ENCODE measurements around the gene SCARF1. TPM values are rescaled to one million over a fixed set of nuclear protein-coding genes. Genes with fewer than 3 reads are reported as not detected.

The SCARF1 gene
- total and polyA plus RNA-seq, 7 donors = 2.0 to 8.9 (median 5.2) TPM

DNA sequence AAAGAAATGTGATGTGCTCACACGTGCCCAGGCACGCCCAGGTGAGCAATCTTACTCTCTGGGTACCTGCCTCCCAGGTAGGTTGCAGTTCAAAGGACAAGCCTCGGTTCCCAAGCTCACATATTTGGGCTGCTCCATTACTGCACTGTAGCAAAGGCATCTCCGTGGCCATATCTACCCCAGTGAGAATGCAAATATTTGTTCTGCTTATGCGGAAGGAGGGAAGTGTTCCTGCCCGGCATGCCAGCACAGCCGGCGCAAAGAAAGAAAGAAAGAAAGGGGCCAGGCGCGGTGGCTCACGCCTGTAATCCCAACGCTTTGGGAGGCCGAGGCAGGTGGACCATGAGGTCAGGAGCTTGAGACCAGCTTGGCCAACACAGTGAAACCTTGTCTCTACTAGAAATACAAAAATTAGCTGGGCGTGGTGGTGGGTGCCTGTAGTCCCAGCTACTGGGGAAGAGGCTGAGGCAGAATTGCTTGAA, 47.6 kb downstream of the SCARF1 start:
- Histone ChIP-seq H3K9me3 (no peaks in the 10 kb centered on the region), H3K4me3 (no peak overlapping the region), H3K36me3 (ENCODE audit: insufficient read depth in 1 of 2, low read depth in 1 of 2) (peaks cover 0 to 2% of the 10 kb centered on the region in 2 donors), H3K27ac (no peak overlapping the region), H3K27me3 (ENCODE audit: insufficient read depth in 3 of 3, low read length in 2 of 3) (no peaks in the 10 kb centered on the region), H3K4me1 (peaks cover 9% of the 10 kb centered on the region)
- ATAC-seq (no peak), DNase-seq (no peak)
- TF ChIP-seq, protein P1, sequence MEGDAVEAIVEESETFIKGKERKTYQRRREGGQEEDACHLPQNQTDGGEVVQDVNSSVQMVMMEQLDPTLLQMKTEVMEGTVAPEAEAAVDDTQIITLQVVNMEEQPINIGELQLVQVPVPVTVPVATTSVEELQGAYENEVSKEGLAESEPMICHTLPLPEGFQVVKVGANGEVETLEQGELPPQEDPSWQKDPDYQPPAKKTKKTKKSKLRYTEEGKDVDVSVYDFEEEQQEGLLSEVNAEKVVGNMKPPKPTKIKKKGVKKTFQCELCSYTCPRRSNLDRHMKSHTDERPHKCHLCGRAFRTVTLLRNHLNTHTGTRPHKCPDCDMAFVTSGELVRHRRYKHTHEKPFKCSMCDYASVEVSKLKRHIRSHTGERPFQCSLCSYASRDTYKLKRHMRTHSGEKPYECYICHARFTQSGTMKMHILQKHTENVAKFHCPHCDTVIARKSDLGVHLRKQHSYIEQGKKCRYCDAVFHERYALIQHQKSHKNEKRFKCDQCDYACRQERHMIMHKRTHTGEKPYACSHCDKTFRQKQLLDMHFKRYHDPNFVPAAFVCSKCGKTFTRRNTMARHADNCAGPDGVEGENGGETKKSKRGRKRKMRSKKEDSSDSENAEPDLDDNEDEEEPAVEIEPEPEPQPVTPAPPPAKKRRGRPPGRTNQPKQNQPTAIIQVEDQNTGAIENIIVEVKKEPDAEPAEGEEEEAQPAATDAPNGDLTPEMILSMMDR (IDR thresholded peaks at IDR 0.05) = no peak
- intact Hi-C loops (cut with DNase I) = no loop called here
- WGBS, 3 donors = 93 to 96% (median 94%) methylated on average over 14 of the region's 14 CpGs

DNA sequence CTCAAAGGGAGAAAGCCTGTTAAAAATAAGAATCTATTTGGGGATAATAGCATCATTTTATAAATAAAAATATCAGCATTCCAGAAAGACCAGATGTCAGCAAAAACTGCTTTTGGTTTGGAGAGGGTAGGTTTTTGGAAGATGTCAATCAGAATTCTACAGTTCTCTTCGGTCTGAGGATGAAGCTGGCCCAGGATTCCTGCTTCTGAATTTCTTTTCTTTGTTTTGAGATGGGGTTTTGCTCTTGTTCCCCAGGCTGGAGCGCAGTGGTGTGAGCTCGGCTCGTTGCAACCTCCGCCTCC, 52.0 kb downstream of the SCARF1 start:
- 77 to 79% (median 77%) methylated on average over 5 of the region's 5 CpGs for WGBS, 3 donors
- no peak overlapping the region for H3K4me3 ChIP-seq
- intact Hi-C loops (cut with DNase I) = loop anchor here (5.0 kb wide), 1 partner anchor 34 kb away; the partner anchor contains the start of gene SLC43A2 (in 2 of the 2)
- no peaks in the 10 kb centered on the region for H3K9me3 ChIP-seq
- no peaks in the 10 kb centered on the region for H3K36me3 ChIP-seq (ENCODE audit: insufficient read depth in 1 of 2, low read depth in 1 of 2)
- no peaks in the 10 kb centered on the region for H3K27me3 ChIP-seq (ENCODE audit: insufficient read depth in 3 of 3, low read length in 2 of 3)
- DNase-seq (no peak), ATAC-seq (no peak)
- H3K4me1 ChIP-seq = peaks cover 49% of the 10 kb centered on the region
- TF ChIP-seq, protein P1 (IDR thresholded peaks at IDR 0.05) = no peak
- H3K27ac ChIP-seq = peak overlapping the region; percentile 90

DNA sequence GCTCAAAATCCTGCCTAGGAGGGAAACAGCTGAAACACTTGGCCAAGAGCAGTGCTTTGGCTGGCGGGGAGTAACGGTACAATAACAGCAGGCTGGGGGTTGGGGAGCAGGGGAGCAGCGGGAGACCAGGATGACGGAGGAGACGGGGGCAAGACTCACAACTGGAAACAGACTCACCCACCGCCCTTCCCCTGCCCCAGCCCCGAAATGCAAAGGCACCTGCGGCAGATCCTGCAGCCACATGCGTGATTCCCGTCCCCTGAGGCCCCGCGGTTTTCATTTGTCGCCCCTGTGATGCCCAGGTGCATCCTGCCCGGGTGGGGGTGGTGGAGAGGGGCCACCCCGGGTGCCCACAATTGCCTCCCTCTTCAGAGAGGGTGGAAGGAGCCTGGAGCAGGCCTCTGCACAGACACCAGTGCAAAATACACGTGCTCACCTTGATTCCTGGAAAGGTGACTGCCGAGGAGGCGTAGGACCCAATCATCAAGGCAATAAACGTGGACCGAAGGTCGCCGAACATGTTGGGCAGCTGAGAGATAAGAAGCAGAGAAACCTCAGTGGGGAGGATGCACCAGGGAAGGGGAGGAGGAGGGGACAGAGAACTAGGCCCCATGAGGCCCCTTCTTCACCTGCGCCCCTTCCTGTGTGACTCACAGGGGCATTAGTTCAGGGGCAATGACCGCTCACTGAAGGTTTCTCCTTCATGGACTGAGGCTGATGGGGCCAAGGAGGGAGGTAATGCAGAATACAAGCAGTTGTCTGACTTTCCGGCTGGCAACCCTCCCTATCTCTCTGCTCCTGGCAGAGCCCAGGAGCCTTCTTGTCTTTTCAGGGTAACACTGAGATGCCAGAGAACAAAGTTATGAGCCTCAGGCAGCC, 52.5 kb downstream of the SCARF1 start:
- WGBS, 3 donors = 29 to 48% (median 35%) methylated on average over 23 to 25 of the region's 25 CpGs
- ATAC-seq (peak in 1 of 4 donors; percentile 24), DNase-seq (no peak)
- H3K27ac ChIP-seq = peak overlapping the region; percentile 90
- no peaks in the 10 kb centered on the region for H3K9me3 ChIP-seq
- peaks cover 51% of the 10 kb centered on the region for H3K4me1 ChIP-seq
- peak overlapping the region; percentile 15 for H3K4me3 ChIP-seq
- H3K27me3 ChIP-seq (ENCODE audit: insufficient read depth in 3 of 3, low read length in 2 of 3) = no peaks in the 10 kb centered on the region
- TF ChIP-seq, protein P1 (IDR thresholded peaks at IDR 0.05) = no peak
- no peaks in the 10 kb centered on the region for H3K36me3 ChIP-seq (ENCODE audit: insufficient read depth in 1 of 2, low read depth in 1 of 2)
- intact Hi-C loops (cut with DNase I) = loop anchor here (5.0 kb wide), 1 partner anchor 34 kb away; the partner anchor contains the start of gene SLC43A2 (in 2 of the 2)

DNA sequence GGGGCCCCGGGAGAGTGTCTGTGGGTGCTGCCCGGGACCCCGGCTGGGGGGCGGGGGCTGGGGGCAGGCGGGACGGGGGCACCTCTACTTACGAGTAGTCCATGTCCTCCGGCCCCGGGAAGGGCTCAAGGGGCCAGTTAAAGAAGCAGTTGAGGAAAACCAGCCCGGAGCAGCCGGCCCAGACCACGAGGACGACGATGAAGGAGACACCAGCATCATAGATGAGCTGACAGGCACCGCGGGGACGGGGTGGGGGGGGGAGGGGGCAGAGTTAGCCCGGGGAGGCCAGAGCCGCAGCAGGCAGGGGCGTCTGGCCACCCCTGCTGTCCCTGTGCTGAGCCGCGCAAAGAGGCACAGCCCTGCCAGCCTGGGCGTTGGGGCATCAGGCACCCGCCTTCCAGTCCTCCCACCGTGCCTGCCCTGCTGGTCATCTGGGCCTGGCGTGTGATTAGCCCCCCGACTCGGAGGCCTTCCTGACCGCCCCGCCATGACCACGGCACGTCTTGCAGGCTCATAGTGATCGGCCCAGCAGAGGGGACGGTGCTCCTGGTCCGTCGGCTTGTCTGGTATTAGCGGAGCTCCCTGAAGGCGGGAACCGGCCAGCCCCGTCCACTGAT, 54.0 kb downstream of the SCARF1 start:
- no peaks in the 10 kb centered on the region for H3K9me3 ChIP-seq
- DNase-seq (no peak), ATAC-seq (no peak)
- intact Hi-C loops (cut with DNase I) = loop anchor here (5.0 kb wide), 1 partner anchor 36 kb away; the partner anchor contains the start of gene SLC43A2 (in 2 of the 2)
- H3K4me1 ChIP-seq = peaks cover 61% of the 10 kb centered on the region
- no peaks in the 10 kb centered on the region for H3K36me3 ChIP-seq (ENCODE audit: insufficient read depth in 1 of 2, low read depth in 1 of 2)
- H3K27ac ChIP-seq = peak overlapping the region; percentile 90
- no peaks in the 10 kb centered on the region for H3K27me3 ChIP-seq (ENCODE audit: insufficient read depth in 3 of 3, low read length in 2 of 3)
- WGBS, 3 donors = 77 to 84% (median 78%) methylated on average over 30 to 40 of the region's 40 CpGs
- TF ChIP-seq, protein P1 (IDR thresholded peaks at IDR 0.05) = no peak
- H3K4me3 ChIP-seq = no peak overlapping the region

Measured in psoas muscle (tissue), 8 donors.